DND-41 (cell line): ENCODE measurements around the gene WDR90.

ENCODE experiments used
- ATAC-seq: fragments of 200-7000 bp; cut with Tn5 transposase; 3 replicates; pipeline ENCODE4 v1.9.1; 2021; ENCODE audit warnings: low read depth; ENCODE audit not compliant: insufficient read depth
- DNase-seq: peaks from one replicate; pipeline ENCODE4 v3.0.0-alpha.2; 2020
- H2AFZ ChIP-seq: 2 replicates; pipeline ENCODE4 v1.6.0; 2012; ENCODE audit warnings: low read depth, low read length
- H3K27ac ChIP-seq: 2 replicates; pipeline ENCODE4 v1.5.1; 2012; ENCODE audit warnings: low read length, inconsistent platforms
- H3K27me3 ChIP-seq: fragments of 200-600 bp; sonication (generic); 2 replicates; pipeline ENCODE4 v1.6.0; 2012; ENCODE audit warnings: low read length, mild to moderate bottlenecking, inconsistent platforms; ENCODE audit not compliant: insufficient read depth, poor library complexity
- H3K36me3 ChIP-seq: 2 replicates; pipeline ENCODE4 v1.5.1; 2012; ENCODE audit warnings: low read length, inconsistent platforms; ENCODE audit not compliant: insufficient read depth
- H3K4me1 ChIP-seq: 2 replicates; pipeline ENCODE4 v1.5.1; 2012; ENCODE audit warnings: mild to moderate bottlenecking, low read length; ENCODE audit not compliant: insufficient read depth
- H3K4me2 ChIP-seq: 2 replicates; pipeline ENCODE4 v1.6.0; 2012; ENCODE audit warnings: mild to moderate bottlenecking, moderate library complexity, low read length, inconsistent platforms; ENCODE audit not compliant: insufficient read depth
- H3K4me3 ChIP-seq, 2 experiments: fragments of 200-600 bp in 1 of 2; shearing (Covaris generic) in 1 of 2; 2 replicates each; pipeline ENCODE4 v1.5.1; 2012 to 2016; ENCODE audit warnings: inconsistent platforms in 2 of 2, low read length in 2 of 2, mild to moderate bottlenecking in 2 of 2, low read depth in 1 of 2, moderate library complexity in 1 of 2
- H3K79me2 ChIP-seq: 2 replicates; pipeline ENCODE4 v1.6.0; 2012; ENCODE audit warnings: low read length, inconsistent platforms; ENCODE audit not compliant: insufficient read depth
- H3K9ac ChIP-seq: 2 replicates; pipeline ENCODE4 v1.6.0; 2012; ENCODE audit warnings: low read depth, mild to moderate bottlenecking, inconsistent platforms, low read length, moderate library complexity
- H3K9me3 ChIP-seq: 2 replicates; pipeline ENCODE4 v1.5.1; 2012; ENCODE audit warnings: low read length, moderate library complexity, mild to moderate bottlenecking, inconsistent platforms; ENCODE audit not compliant: insufficient read depth, severe bottlenecking
- H4K20me1 ChIP-seq: 2 replicates; pipeline ENCODE4 v1.6.0; 2012; ENCODE audit warnings: low read length; ENCODE audit not compliant: insufficient read depth
- CTCF ChIP-seq: IDR thresholded peaks from 2 replicates; pipeline ENCODE4 v1.5.1; 2012; ENCODE audit warnings: borderline replicate concordance, low read length, moderate library complexity, mild to moderate bottlenecking; ENCODE audit not compliant: poor library complexity, severe bottlenecking; ENCODE audit errors: extremely low read depth
- EZH2 ChIP-seq: IDR thresholded peaks from 3 replicates; pipeline ENCODE4 v1.6.1; 2012; ENCODE audit warnings: borderline replicate concordance, low read depth, mild to moderate bottlenecking, moderate library complexity, low read length, inconsistent platforms; ENCODE audit not compliant: severe bottlenecking

WDR90 gene

GRCh38 chr16:638034-638543 lies 11.1 kb upstream of the WDR90 start:
- H3K27me3 ChIP-seq, result no peaks in the 10 kb centered on the region
- no peak overlapping the region for H3K9ac ChIP-seq
- H3K36me3 ChIP-seq, result peaks cover 17% of the 10 kb centered on the region
- DNase-seq, result no peak
- no peak for ATAC-seq
- H3K9me3 ChIP-seq, result no peaks in the 10 kb centered on the region
- no peak overlapping the region for H3K4me3 ChIP-seq
- H3K4me1 ChIP-seq, result peaks cover 45% of the 10 kb centered on the region
- peaks cover 22% of the 10 kb centered on the region for H4K20me1 ChIP-seq
- no peak overlapping the region for H3K27ac ChIP-seq
- H2AFZ ChIP-seq, result no peak overlapping the region
- H3K4me2 ChIP-seq, result peak overlapping the region; percentile 60; the same call in 1 of the 2 replicates
- TF ChIP-seq CTCF (no peak), EZH2 (no peak)
- H3K79me2 ChIP-seq, result peaks cover 24% of the 10 kb centered on the region

DNA sequence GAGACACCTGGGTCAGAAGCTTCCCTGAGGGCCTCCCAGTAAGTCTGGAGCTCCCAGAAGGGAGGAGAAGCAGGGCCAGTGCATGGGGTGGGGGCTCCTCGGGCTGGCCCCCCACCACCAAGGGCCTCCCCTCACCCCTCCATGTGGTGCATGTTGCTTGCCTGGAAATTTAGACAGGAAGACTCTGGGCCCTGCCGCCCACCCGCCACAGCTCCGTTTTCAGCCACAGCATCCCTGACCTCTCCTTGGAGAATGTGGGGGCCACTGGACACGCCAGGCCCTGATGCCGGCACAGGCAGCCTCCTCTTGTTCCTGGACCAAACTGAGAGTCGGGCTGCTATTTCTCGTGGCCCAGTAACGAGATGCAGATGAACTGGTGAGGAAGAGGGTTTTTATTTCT lies 10.3 kb upstream of the WDR90 start:
- Histone ChIP-seq H3K27me3 (no peaks in the 10 kb centered on the region), H2AFZ (no peak overlapping the region), H3K9ac (no peak overlapping the region), H3K79me2 (peaks cover 23% of the 10 kb centered on the region), H3K4me2 (no peak overlapping the region), H3K36me3 (peaks cover 10% of the 10 kb centered on the region), H3K4me1 (peaks cover 48% of the 10 kb centered on the region), H3K27ac (no peak overlapping the region), H4K20me1 (peaks cover 16% of the 10 kb centered on the region), H3K9me3 (no peaks in the 10 kb centered on the region), H3K4me3 (no peak overlapping the region)
- no peak for DNase-seq
- TF ChIP-seq CTCF (no peak), EZH2 (no peak)
- no peak for ATAC-seq

DNA sequence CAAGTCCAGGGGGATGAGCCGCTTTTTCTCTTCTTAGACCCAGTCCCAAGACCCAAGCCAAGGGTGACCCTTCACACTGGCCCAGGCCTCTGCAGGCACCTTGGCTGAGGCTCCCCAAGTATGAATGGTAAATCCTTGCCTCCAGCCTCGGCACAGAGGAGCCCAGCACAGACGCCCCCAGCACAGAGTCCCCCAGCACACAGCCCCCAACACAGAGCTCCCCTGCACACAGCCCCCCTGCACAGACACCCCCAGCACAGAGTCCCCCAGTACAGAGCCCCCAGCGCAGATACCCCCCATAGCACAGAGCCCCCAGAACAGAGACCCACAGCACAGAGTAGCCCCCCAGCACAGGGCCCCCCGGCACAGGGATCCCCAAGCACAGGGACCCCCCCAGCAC lies 8.6 kb upstream of the WDR90 start:
- TF ChIP-seq CTCF (no peak), EZH2 (no peak)
- DNase-seq (no peak), ATAC-seq (no peak)
- H2AFZ ChIP-seq, result no peak overlapping the region
- no peaks in the 10 kb centered on the region for H3K27me3 ChIP-seq
- H3K27ac ChIP-seq, result no peak overlapping the region
- H3K4me2 ChIP-seq, result no peak overlapping the region; the same call in 1 of the 2 replicates
- peaks cover 6% of the 10 kb centered on the region for H3K79me2 ChIP-seq
- no peaks in the 10 kb centered on the region for H3K9me3 ChIP-seq
- H3K36me3 ChIP-seq, result peaks cover 3% of the 10 kb centered on the region; the same call in 1 of the 2 replicates
- H3K9ac ChIP-seq, result no peak overlapping the region
- H3K4me3 ChIP-seq, result no peak overlapping the region
- peaks cover 30% of the 10 kb centered on the region for H3K4me1 ChIP-seq
- no peaks in the 10 kb centered on the region for H4K20me1 ChIP-seq
